Mucosa of gallbladder (tissue), 1 donor: ENCODE data around the gene ARRB1. TPM values are rescaled to one million over a fixed set of nuclear protein-coding genes. Genes with fewer than 3 reads are reported as not detected.

ENCODE experiments used
- DNase-seq: peaks from one replicate; pipeline ENCODE4 v3.0.0-alpha.2; 2020; ENCODE audit warnings: low spot score
- total RNA-seq: library from RNA; stranded (reverse); gene quantifications from one replicate; pipeline ENCODE4 v1.2.1, GENCODE V29; 2021
- donor health status: DM: no; HTN: no; CAD: no.

Gene ARRB1
- total RNA-seq, 1 donor from 2014 or later = 57.7 TPM

GRCh38 chr11:75260396-75261170 is 90.9 kb downstream of the ARRB1 start:
- DNase-seq = no peak

GRCh38 chr11:75254326-75254725 is 97.1 kb downstream of the ARRB1 start:
- DNase-seq = no peak

GRCh38 chr11:75249704-75250103 is 101.8 kb downstream of the ARRB1 start:
- DNase-seq = no peak

- no peak for DNase-seq
These were observed 102.6 kb downstream of the ARRB1 start for GRCh38 chr11:75248924-75249256.

- no peak for DNase-seq
These were observed 104.7 kb downstream of the ARRB1 start for GRCh38 chr11:75246671-75247350.

GRCh38 chr11:75246006-75246670 is 105.3 kb downstream of the ARRB1 start:
- DNase-seq = no peak

GRCh38 chr11:75245356-75246005 is 106.0 kb downstream of the ARRB1 start:
- DNase-seq = no peak

- DNase-seq = no peak
These were observed 107.2 kb downstream of the ARRB1 start for GRCh38 chr11:75244052-75244814.

GRCh38 chr11:75242722-75243600 is 108.5 kb downstream of the ARRB1 start:
- no peak for DNase-seq

GRCh38 chr11:75241906-75242644 is 109.4 kb downstream of the ARRB1 start:
- no peak for DNase-seq

GRCh38 chr11:75241036-75241905 is 110.2 kb downstream of the ARRB1 start:
- DNase-seq = peak; percentile 89

- no peak for DNase-seq
These were observed 111.0 kb downstream of the ARRB1 start, which contains the start of gene TPBGL for GRCh38 chr11:75240311-75241035. Gene TPBGL (plus strand): TSS chr11:75240774. CDS start chr11:75241050, 276 bp downstream.

- DNase-seq = no peak
These were observed 111.8 kb downstream of the ARRB1 start for GRCh38 chr11:75239531-75240290.

- DNase-seq = no peak
These were observed 112.6 kb downstream of the ARRB1 start for GRCh38 chr11:75238595-75239440.

GRCh38 chr11:75237050-75237449 is 114.4 kb downstream of the ARRB1 start:
- DNase-seq = no peak

GRCh38 chr11:75236062-75236461 is 115.4 kb downstream of the ARRB1 start:
- DNase-seq = no peak
